ENCODE data around the gene ADGRG7. TPM values are rescaled to one million over a fixed set of nuclear protein-coding genes. Genes with fewer than 3 reads are reported as not detected.

The ADGRG7 gene
- polyA plus RNA-seq, 2 of the 4 experiments (the other 2 are of a cell fraction), result 0.09 TPM; not detected in 1

GRCh38 chr3:100645913-100646312 is 36.5 kb downstream of the ADGRG7 start:
- ChIA-PET CTCF (no interaction called here), POLR2A (interaction anchor here (0.7 kb wide), 1 partner anchor 18 kb away, joined by 3 read pairs; no protein-coding TSS in a partner anchor)
- no peak overlapping the region for H3K4me2 ChIP-seq
- ATAC-seq (no peak), FAIRE-seq (no peak), DNase-seq (ENCODE audit: low read depth in 1 of 2, low spot score in 1 of 2) (no peak)
- TF ChIP-seq HOXA7 (CRISPR knock-in tag; IDR thresholded peaks at IDR 0.05) (no peak), EP300 (IDR thresholded peaks at IDR 0.05) (no peak), FOSL2 (IDR thresholded peaks at IDR 0.05) (no peak), FOSL2 (CRISPR knock-in tag; IDR thresholded peaks at IDR 0.05) (no peak), PHF8 (IDR thresholded peaks at IDR 0.05; ENCODE audit: borderline replicate concordance, low read depth) (no peak), ZC3H11A (IDR thresholded peaks at IDR 0.05) (no peak), RARB (CRISPR knock-in tag; IDR thresholded peaks at IDR 0.05) (no peak), GATA3 (IDR thresholded peaks at IDR 0.05; ENCODE audit: borderline replicate concordance) (no peak), CEBPB (IDR thresholded peaks at IDR 0.05) (no peak), POLR2AphosphoS2 (conservative IDR thresholded peaks at IDR 0.05; ENCODE audit: low read length) (no peak), BCL3 (IDR thresholded peaks at IDR 0.05) (no peak), RFX5 (IDR thresholded peaks at IDR 0.05) (no peak), EHMT2 (IDR thresholded peaks at IDR 0.05; ENCODE audit: low read depth) (no peak), ATOH8 (CRISPR knock-in tag; IDR thresholded peaks at IDR 0.05; ENCODE audit: low read depth) (no peak), USF2 (IDR thresholded peaks at IDR 0.05) (no peak), TFCP2L1 (CRISPR knock-in tag; IDR thresholded peaks at IDR 0.05) (no peak), KDM5A (IDR thresholded peaks at IDR 0.05) (no peak)
- TF ChIP-seq, protein P1, sequence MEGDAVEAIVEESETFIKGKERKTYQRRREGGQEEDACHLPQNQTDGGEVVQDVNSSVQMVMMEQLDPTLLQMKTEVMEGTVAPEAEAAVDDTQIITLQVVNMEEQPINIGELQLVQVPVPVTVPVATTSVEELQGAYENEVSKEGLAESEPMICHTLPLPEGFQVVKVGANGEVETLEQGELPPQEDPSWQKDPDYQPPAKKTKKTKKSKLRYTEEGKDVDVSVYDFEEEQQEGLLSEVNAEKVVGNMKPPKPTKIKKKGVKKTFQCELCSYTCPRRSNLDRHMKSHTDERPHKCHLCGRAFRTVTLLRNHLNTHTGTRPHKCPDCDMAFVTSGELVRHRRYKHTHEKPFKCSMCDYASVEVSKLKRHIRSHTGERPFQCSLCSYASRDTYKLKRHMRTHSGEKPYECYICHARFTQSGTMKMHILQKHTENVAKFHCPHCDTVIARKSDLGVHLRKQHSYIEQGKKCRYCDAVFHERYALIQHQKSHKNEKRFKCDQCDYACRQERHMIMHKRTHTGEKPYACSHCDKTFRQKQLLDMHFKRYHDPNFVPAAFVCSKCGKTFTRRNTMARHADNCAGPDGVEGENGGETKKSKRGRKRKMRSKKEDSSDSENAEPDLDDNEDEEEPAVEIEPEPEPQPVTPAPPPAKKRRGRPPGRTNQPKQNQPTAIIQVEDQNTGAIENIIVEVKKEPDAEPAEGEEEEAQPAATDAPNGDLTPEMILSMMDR (IDR thresholded peaks at IDR 0.05), result no peak
- TF ChIP-seq, protein P2, sequence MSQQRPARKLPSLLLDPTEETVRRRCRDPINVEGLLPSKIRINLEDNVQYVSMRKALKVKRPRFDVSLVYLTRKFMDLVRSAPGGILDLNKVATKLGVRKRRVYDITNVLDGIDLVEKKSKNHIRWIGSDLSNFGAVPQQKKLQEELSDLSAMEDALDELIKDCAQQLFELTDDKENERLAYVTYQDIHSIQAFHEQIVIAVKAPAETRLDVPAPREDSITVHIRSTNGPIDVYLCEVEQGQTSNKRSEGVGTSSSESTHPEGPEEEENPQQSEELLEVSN (IDR thresholded peaks at IDR 0.05; ENCODE audit: borderline replicate concordance, low read depth), result no peak
- no peaks in the 10 kb centered on the region for H3K9me3 ChIP-seq
- no peak overlapping the region for H3K27ac ChIP-seq
- H3K4me1 ChIP-seq, result peaks cover 7% of the 10 kb centered on the region; the same call in 2 of the 3 replicates
- WGBS (ENCODE audit: missing lambda C conversion rate), result 43% methylated on average over 3 of the region's 3 CpGs
- H3K4me3 ChIP-seq, result no peak overlapping the region

GRCh38 chr3:100647171-100647570 is 37.8 kb downstream of the ADGRG7 start:
- TF ChIP-seq TP53 (CRISPR knock-in tag; IDR thresholded peaks at IDR 0.05) (no peak), RNF2 (IDR thresholded peaks at IDR 0.05; ENCODE audit: borderline replicate concordance, low read depth) (no peak)
- FAIRE-seq, result no peak
- H3K9me3 ChIP-seq, result no peaks in the 10 kb centered on the region
- CTCF ChIA-PET, result interaction anchor here (0.6 to 1.7 kb wide), 2 partner anchors 184 to 779 kb away, joined by 6 to 7 read pairs; no protein-coding TSS in a partner anchor
- no peak for ATAC-seq
- peaks cover 14% of the 10 kb centered on the region; the same call in 2 of the 3 replicates for H3K4me1 ChIP-seq
- POLR2A ChIA-PET, result interaction anchor here (0.6 kb wide), 1 partner anchor 1093 kb away, joined by 4 read pairs; no protein-coding TSS in a partner anchor
- DNase-seq (ENCODE audit: low read depth in 1 of 2, low spot score in 1 of 2), result no peak
- H3K4me2 ChIP-seq, result no peak overlapping the region
- no peak overlapping the region for H3K27ac ChIP-seq
- H3K4me3 ChIP-seq, result no peak overlapping the region
- 47% methylated on average over 3 of the region's 3 CpGs for WGBS (ENCODE audit: missing lambda C conversion rate)
